ENCODE data around the gene WRAP73.

DNA sequence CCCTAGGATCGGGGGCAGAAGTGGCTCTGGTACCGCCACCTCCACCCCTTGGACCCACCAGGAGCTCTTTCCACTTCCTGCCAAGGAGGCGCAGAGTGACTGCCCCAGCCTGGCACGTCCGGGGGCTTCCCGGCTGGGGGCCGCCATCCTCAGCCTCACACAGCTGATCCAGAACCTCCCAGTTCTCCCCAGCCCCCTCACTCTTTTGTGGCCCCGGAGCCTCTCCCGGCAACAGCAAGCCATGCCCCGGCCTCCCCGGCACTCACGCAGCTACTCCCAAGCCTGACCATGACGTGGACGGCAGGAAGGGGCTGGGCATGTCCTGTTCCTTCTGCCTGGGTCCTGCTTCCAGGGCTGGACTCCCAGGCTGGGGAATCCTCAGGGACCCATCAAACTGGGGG, 19.5 kb upstream of the WRAP73 start:
- TF ChIP-seq, protein P1, sequence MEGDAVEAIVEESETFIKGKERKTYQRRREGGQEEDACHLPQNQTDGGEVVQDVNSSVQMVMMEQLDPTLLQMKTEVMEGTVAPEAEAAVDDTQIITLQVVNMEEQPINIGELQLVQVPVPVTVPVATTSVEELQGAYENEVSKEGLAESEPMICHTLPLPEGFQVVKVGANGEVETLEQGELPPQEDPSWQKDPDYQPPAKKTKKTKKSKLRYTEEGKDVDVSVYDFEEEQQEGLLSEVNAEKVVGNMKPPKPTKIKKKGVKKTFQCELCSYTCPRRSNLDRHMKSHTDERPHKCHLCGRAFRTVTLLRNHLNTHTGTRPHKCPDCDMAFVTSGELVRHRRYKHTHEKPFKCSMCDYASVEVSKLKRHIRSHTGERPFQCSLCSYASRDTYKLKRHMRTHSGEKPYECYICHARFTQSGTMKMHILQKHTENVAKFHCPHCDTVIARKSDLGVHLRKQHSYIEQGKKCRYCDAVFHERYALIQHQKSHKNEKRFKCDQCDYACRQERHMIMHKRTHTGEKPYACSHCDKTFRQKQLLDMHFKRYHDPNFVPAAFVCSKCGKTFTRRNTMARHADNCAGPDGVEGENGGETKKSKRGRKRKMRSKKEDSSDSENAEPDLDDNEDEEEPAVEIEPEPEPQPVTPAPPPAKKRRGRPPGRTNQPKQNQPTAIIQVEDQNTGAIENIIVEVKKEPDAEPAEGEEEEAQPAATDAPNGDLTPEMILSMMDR (IDR thresholded peaks at IDR 0.05), result no peak
- TF ChIP-seq POLR2A (IDR thresholded peaks at IDR 0.05) (no peak), EP300 (IDR thresholded peaks at IDR 0.05) (no peak)
